WTC11 (cell line): Measurements from ENCODE around the gene FMR1. TPM values are rescaled to one million over a fixed set of nuclear protein-coding genes. Genes with fewer than 3 reads are reported as not detected.

Experiments used
- ATAC-seq: fragments of 200-7000 bp; cut with Tn5 transposase; 2 replicates; pipeline ENCODE4 v1.10.0; 2021; ENCODE audit warnings: mild to moderate bottlenecking, moderate library complexity
- CTCF ChIA-PET: fragments of 300-600 bp; sonication (Branson Sonifier 250); formaldehyde crosslinking; loops from one replicate; lab custom pipeline; 2021; ENCODE audit warnings: antibody characterized with exemption; lab: Charles Lee
- POLR2A ChIA-PET: fragments of 350-600 bp; sonication (Branson Sonifier 250); formaldehyde crosslinking; loops from one replicate; lab custom pipeline; 2021; ENCODE audit warnings: antibody characterized with exemption; lab: Charles Lee
- DNase-seq: peaks from one replicate; pipeline ENCODE4 v3.0.0; 2021; ENCODE audit warnings: low spot score
- H3K27ac Mint-ChIP-seq: 2 replicates; pipeline ENCODE4 v1.8.0; 2021; ENCODE audit warnings: mixed read lengths
- H3K27me3 Mint-ChIP-seq: 2 replicates; pipeline ENCODE4 v1.8.0; 2021; ENCODE audit warnings: low read depth, mild to moderate bottlenecking, moderate library complexity, mixed read lengths
- H3K36me3 Mint-ChIP-seq: 2 replicates; pipeline ENCODE4 v1.8.0; 2021; ENCODE audit warnings: mixed read lengths
- H3K4me1 Mint-ChIP-seq: 2 replicates; pipeline ENCODE4 v1.8.0; 2022; ENCODE audit warnings: mixed read lengths
- H3K4me3 Mint-ChIP-seq: 2 replicates; pipeline ENCODE4 v1.8.0; 2021; ENCODE audit warnings: mild to moderate bottlenecking, moderate library complexity, mixed read lengths
- H3K9me3 Mint-ChIP-seq: 2 replicates; pipeline ENCODE4 v1.8.0; 2021; ENCODE audit warnings: mixed read lengths
- ATF2 ChIP-seq: sonication (generic); formaldehyde crosslinking; IDR thresholded peaks from 2 replicates; pipeline ENCODE4 v1.8.1; 2022; ENCODE audit warnings: low read depth, missing genetic modification reagents, borderline replicate concordance
- ATF3 ChIP-seq: sonication (generic); formaldehyde crosslinking; conservative IDR thresholded peaks from 2 replicates; pipeline ENCODE4 v1.8.1; 2022; ENCODE audit warnings: mild to moderate bottlenecking, missing genetic modification reagents
- CREB1 ChIP-seq: sonication (generic); formaldehyde crosslinking; IDR thresholded peaks from 2 replicates; pipeline ENCODE4 v1.8.0; 2023; ENCODE audit warnings: mild to moderate bottlenecking, missing genetic modification reagents
- ETV6 ChIP-seq: sonication (generic); formaldehyde crosslinking; IDR thresholded peaks from 2 replicates; pipeline ENCODE4 v1.8.1; 2022; ENCODE audit warnings: mild to moderate bottlenecking, missing genetic modification reagents
- HMGA2 ChIP-seq: fragments of 250-450 bp; sonication (Bioruptor Pico); IDR thresholded peaks from 2 replicates; pipeline ENCODE4 v1.4.0; 2021; ENCODE audit warnings: mild to moderate bottlenecking, moderate library complexity
- NFE2L1 ChIP-seq: sonication (generic); formaldehyde crosslinking; IDR thresholded peaks from 2 replicates; pipeline ENCODE4 v1.8.1; 2023; ENCODE audit warnings: missing genetic modification reagents
- PRRX2 ChIP-seq: fragments of 250-450 bp; sonication (Bioruptor Pico); IDR thresholded peaks from 2 replicates; pipeline ENCODE4 v1.8.0; 2021; ENCODE audit warnings: mild to moderate bottlenecking
- SOX15 ChIP-seq: fragments of 250-450 bp; sonication (Bioruptor Pico); IDR thresholded peaks from 2 replicates; pipeline ENCODE4 v1.9.0; 2021; ENCODE audit warnings: mild to moderate bottlenecking
- SP1 ChIP-seq: sonication (generic); formaldehyde crosslinking; conservative IDR thresholded peaks from 2 replicates; pipeline ENCODE4 v1.8.1; 2022; ENCODE audit warnings: missing genetic modification reagents
- STAT6 ChIP-seq: sonication (generic); formaldehyde crosslinking; conservative IDR thresholded peaks from 2 replicates; pipeline ENCODE4 v1.8.1; 2023; ENCODE audit warnings: mild to moderate bottlenecking, low read depth, missing genetic modification reagents, moderate library complexity
- TEAD4 ChIP-seq: sonication (generic); formaldehyde crosslinking; IDR thresholded peaks from 2 replicates; pipeline ENCODE4 v1.8.0; 2022; ENCODE audit warnings: mild to moderate bottlenecking, missing genetic modification reagents
- USF2 ChIP-seq: sonication (generic); formaldehyde crosslinking; IDR thresholded peaks from 2 replicates; pipeline ENCODE4 v1.8.1; 2023; ENCODE audit warnings: mild to moderate bottlenecking, missing genetic modification reagents, moderate library complexity
- ZMAT4 ChIP-seq: fragments of 250-450 bp; sonication (Bioruptor Pico); IDR thresholded peaks from 2 replicates; pipeline ENCODE4 v1.9.0; 2021; ENCODE audit warnings: mild to moderate bottlenecking
- ZNF232 ChIP-seq: sonication (generic); formaldehyde crosslinking; IDR thresholded peaks from 2 replicates; pipeline ENCODE4 v1.8.0; 2022; ENCODE audit warnings: mild to moderate bottlenecking, missing genetic modification reagents
- ZNF317 ChIP-seq: sonication (generic); formaldehyde crosslinking; IDR thresholded peaks from 2 replicates; pipeline ENCODE4 v1.8.1; 2023; ENCODE audit warnings: low read depth, mild to moderate bottlenecking, moderate library complexity, missing genetic modification reagents, borderline replicate concordance
- ZNF425 ChIP-seq: fragments of 250-450 bp; sonication (Bioruptor Pico); conservative IDR thresholded peaks from 2 replicates; pipeline ENCODE4 v1.9.0; 2021; ENCODE audit warnings: mild to moderate bottlenecking
- total RNA-seq: library from RNA; stranded (reverse); gene quantifications from 3 replicates; pipeline ENCODE4 v1.2.3, GENCODE V29; 2021

FMR1 gene
- total RNA-seq, 1 experiment from 2014 or later = 32.7 TPM

GRCh38 chrX:147876849-147877646 lies 34.7 kb upstream of the FMR1 start:
- POLR2A ChIA-PET = no interaction called here
- CTCF ChIA-PET = no interaction called here
- Mint-ChIP-seq H3K4me3 (no peak overlapping the region), H3K27me3 (no peaks in the 10 kb centered on the region; the same call in 1 of the 2 replicates), H3K9me3 (peaks cover 48% of the 10 kb centered on the region), H3K27ac (no peak overlapping the region), H3K4me1 (no peaks in the 10 kb centered on the region), H3K36me3 (peaks cover 17% of the 10 kb centered on the region)
- DNase-seq = no peak
- TF ChIP-seq ETV6 (CRISPR knock-in tag) = no peak
- no peak for TF ChIP-seq PRRX2 (CRISPR knock-in tag)
- no peak for TF ChIP-seq STAT6 (CRISPR knock-in tag)
- no peak for TF ChIP-seq SOX15 (CRISPR knock-in tag)
- TF ChIP-seq ZNF317 (CRISPR knock-in tag) = no peak
- TF ChIP-seq ZMAT4 (CRISPR knock-in tag) = no peak
- TF ChIP-seq USF2 (CRISPR knock-in tag) = no peak
- no peak for TF ChIP-seq SP1
- TF ChIP-seq TEAD4 (CRISPR knock-in tag) = no peak
- TF ChIP-seq ZNF232 (CRISPR knock-in tag) = no peak
- no peak for ATAC-seq

- DNase-seq = no peak
- peaks cover 44% of the 10 kb centered on the region for H3K9me3 Mint-ChIP-seq
These were observed 34.0 kb upstream of the FMR1 start for GRCh38 chrX:147877726-147878125.

More at GRCh38 chrX:147877726-147878125, 34.0 kb upstream of the FMR1 start:
- ChIA-PET POLR2A (no interaction called here), CTCF (no interaction called here)
- peaks cover 17% of the 10 kb centered on the region for H3K36me3 Mint-ChIP-seq
- no peak for ATAC-seq
- TF ChIP-seq NFE2L1 (CRISPR knock-in tag) = no peak
- no peak for TF ChIP-seq ATF3 (CRISPR knock-in tag)
- TF ChIP-seq ATF2 = no peak
- no peak for TF ChIP-seq ZNF425 (CRISPR knock-in tag)
- TF ChIP-seq HMGA2 = no peak
- TF ChIP-seq CREB1 = no peak
- TF ChIP-seq SP1 = no peak
- H3K4me1 Mint-ChIP-seq = no peaks in the 10 kb centered on the region
- H3K27me3 Mint-ChIP-seq = no peaks in the 10 kb centered on the region; the same call in 1 of the 2 replicates
- no peak overlapping the region for H3K4me3 Mint-ChIP-seq
- H3K27ac Mint-ChIP-seq = no peak overlapping the region
